ENCODE data around the gene GABRB3.

The GABRB3 gene

DNA sequence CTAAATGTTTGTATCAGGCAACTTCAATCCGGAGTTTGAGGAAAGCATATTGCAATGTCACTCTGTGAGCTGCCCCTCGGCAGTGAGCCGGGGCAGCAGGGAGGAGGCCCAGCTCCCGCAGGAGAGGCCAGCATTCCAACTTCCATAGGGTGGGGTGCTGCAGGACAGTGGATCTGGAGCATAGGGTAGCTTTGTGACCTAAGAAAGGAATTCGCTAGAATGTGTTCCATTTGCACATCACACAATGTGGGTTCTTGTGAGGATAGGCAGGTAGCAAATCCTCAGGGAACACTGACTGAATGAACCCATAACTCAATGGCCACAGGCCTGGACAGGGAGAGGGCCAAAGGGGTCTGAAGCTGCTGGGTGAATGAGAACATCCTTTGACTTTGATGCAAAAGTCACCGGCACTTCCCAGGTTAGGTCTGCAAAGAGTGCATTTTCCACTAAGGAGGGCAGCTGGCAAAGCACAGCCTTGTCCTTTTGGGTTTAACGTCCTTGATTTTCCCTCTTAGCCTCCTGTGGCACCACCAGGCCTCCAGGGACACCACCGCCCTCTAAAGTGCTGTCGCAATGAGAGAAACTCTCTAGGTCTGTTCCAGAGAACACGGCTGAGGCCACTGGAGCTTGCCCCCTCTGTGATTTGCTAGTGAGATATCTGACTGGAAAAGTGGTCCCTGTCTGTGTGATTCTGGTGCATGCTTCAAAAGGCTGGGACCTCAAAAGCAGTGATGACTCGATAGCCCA, 36.2 kb downstream of the GABRB3 start:
- ATAC-seq, result no peak

DNA sequence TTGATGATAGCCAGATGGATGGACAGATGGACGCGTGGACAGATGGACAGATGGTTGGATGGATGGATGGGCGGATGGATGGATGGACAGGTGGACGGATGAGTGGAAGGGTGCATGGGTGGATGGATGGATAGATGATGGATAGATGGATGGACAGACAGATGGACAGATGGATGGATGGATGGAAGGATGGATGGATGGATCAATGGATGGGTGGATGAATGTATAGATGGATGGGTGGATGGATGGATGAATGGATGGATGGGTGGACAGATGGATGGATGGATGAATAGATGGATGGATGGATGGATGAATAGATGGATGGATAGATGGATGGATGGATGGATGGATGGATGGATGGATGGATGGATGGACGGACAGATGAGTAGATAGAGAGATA, 40.9 kb downstream of the GABRB3 start:
- no peak for ATAC-seq
- TF ChIP-seq, protein P1, sequence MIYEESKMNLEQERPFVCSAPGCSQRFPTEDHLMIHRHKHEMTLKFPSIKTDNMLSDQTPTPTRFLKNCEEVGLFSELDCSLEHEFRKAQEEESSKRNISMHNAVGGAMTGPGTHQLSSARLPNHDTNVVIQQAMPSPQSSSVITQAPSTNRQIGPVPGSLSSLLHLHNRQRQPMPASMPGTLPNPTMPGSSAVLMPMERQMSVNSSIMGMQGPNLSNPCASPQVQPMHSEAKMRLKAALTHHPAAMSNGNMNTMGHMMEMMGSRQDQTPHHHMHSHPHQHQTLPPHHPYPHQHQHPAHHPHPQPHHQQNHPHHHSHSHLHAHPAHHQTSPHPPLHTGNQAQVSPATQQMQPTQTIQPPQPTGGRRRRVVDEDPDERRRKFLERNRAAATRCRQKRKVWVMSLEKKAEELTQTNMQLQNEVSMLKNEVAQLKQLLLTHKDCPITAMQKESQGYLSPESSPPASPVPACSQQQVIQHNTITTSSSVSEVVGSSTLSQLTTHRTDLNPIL (CRISPR knock-in tag; IDR thresholded peaks at IDR 0.05; ENCODE audit: low read depth), result no peak
- TF ChIP-seq TOX (CRISPR knock-in tag; IDR thresholded peaks at IDR 0.05; ENCODE audit: borderline replicate concordance) (no peak), BACH2 (CRISPR knock-in tag; IDR thresholded peaks at IDR 0.05; ENCODE audit: borderline replicate concordance) (no peak), CSDC2 (CRISPR knock-in tag; IDR thresholded peaks at IDR 0.05) (no peak), PPARA (CRISPR knock-in tag; IDR thresholded peaks at IDR 0.05; ENCODE audit: borderline replicate concordance) (no peak), ZNF565 (CRISPR knock-in tag; conservative IDR thresholded peaks at IDR 0.05; ENCODE audit: low read depth) (no peak), ARNTL (CRISPR knock-in tag; IDR thresholded peaks at IDR 0.05; ENCODE audit: borderline replicate concordance, low read depth) (no peak), ZNF70 (CRISPR knock-in tag; IDR thresholded peaks at IDR 0.05) (no peak), SNAI2 (CRISPR knock-in tag; IDR thresholded peaks at IDR 0.05) (no peak), OSR1 (CRISPR knock-in tag; IDR thresholded peaks at IDR 0.05) (no peak), ISL1 (CRISPR knock-in tag; IDR thresholded peaks at IDR 0.05) (no peak), ZFP3 (CRISPR knock-in tag; IDR thresholded peaks at IDR 0.05) (no peak), ZFP30 (CRISPR knock-in tag; IDR thresholded peaks at IDR 0.05) (no peak), ESRRG (CRISPR knock-in tag; IDR thresholded peaks at IDR 0.05) (no peak), RARB (CRISPR knock-in tag; IDR thresholded peaks at IDR 0.05) (no peak)
- TF ChIP-seq, protein P2, sequence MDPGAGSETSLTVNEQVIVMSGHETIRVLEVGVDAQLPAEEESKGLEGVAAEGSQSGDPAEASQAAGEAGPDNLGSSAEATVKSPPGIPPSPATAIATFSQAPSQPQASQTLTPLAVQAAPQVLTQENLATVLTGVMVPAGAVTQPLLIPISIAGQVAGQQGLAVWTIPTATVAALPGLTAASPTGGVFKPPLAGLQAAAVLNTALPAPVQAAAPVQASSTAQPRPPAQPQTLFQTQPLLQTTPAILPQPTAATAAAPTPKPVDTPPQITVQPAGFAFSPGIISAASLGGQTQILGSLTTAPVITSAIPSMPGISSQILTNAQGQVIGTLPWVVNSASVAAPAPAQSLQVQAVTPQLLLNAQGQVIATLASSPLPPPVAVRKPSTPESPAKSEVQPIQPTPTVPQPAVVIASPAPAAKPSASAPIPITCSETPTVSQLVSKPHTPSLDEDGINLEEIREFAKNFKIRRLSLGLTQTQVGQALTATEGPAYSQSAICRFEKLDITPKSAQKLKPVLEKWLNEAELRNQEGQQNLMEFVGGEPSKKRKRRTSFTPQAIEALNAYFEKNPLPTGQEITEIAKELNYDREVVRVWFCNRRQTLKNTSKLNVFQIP (CRISPR knock-in tag; IDR thresholded peaks at IDR 0.05; ENCODE audit: borderline replicate concordance, low read depth), result no peak
- TF ChIP-seq, protein P3, sequence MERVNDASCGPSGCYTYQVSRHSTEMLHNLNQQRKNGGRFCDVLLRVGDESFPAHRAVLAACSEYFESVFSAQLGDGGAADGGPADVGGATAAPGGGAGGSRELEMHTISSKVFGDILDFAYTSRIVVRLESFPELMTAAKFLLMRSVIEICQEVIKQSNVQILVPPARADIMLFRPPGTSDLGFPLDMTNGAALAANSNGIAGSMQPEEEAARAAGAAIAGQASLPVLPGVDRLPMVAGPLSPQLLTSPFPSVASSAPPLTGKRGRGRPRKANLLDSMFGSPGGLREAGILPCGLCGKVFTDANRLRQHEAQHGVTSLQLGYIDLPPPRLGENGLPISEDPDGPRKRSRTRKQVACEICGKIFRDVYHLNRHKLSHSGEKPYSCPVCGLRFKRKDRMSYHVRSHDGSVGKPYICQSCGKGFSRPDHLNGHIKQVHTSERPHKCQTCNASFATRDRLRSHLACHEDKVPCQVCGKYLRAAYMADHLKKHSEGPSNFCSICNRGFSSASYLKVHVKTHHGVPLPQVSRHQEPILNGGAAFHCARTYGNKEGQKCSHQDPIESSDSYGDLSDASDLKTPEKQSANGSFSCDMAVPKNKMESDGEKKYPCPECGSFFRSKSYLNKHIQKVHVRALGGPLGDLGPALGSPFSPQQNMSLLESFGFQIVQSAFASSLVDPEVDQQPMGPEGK (CRISPR knock-in tag; IDR thresholded peaks at IDR 0.05; ENCODE audit: borderline replicate concordance), result no peak

More for the DNA sequence above, 36.2 kb downstream of the GABRB3 start:
- TF ChIP-seq ZFP3 (CRISPR knock-in tag; IDR thresholded peaks at IDR 0.05) (no peak), ZNF70 (CRISPR knock-in tag; IDR thresholded peaks at IDR 0.05) (no peak), CSDC2 (CRISPR knock-in tag; IDR thresholded peaks at IDR 0.05) (no peak)

DNA sequence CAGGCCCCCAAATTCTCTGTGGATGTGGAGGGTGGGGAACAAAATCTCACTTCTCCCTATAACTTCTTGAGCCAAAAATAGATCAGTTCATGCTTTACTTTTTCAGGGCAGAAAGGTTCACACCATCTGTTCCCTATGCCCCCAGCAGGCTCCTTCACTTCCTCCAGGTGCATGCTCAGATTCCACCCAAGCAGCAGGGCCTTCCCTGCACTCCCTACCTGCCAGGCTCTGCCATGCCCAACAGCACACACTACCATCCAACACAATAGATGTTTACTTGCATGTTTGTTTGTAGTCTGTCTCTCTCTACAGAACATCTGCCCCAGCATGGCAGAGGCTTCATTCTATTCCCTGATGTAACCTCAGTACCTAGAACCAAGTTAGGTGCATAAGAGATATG, 43.3 kb downstream of the GABRB3 start:
- TF ChIP-seq PPARA (CRISPR knock-in tag; IDR thresholded peaks at IDR 0.05; ENCODE audit: borderline replicate concordance) (no peak), OSR1 (CRISPR knock-in tag; IDR thresholded peaks at IDR 0.05) (no peak), ZC3H10 (CRISPR knock-in tag; IDR thresholded peaks at IDR 0.05) (no peak), ESRRG (CRISPR knock-in tag; IDR thresholded peaks at IDR 0.05) (no peak), ZFP3 (CRISPR knock-in tag; IDR thresholded peaks at IDR 0.05) (no peak)
- TF ChIP-seq, protein P1 (CRISPR knock-in tag; IDR thresholded peaks at IDR 0.05; ENCODE audit: low read depth), result no peak

DNA sequence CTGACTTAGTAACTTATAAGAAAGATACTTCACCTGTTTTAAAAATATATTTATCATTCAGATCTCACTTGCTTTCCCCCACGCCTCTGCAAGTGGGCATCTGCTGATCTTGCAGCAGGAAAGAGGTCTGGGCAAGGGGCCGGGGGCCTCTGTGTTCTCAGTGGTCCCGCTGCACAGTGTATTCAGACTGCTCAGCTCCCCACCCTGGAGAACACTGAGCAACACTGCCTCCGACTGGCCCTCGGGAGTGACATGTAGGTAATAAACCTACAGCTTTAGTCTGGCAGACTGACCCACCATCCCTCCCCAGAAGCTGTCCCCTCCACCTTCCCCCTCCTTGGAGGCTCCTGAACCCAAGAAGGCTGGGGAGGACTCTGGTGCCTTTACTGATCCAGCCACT, 43.8 kb downstream of the GABRB3 start:
- TF ChIP-seq ZNF565 (CRISPR knock-in tag; conservative IDR thresholded peaks at IDR 0.05; ENCODE audit: low read depth) (no peak), OSR1 (CRISPR knock-in tag; IDR thresholded peaks at IDR 0.05) (no peak), CSDC2 (CRISPR knock-in tag; IDR thresholded peaks at IDR 0.05) (no peak), BACH2 (CRISPR knock-in tag; IDR thresholded peaks at IDR 0.05; ENCODE audit: borderline replicate concordance) (no peak), ESRRG (CRISPR knock-in tag; IDR thresholded peaks at IDR 0.05) (no peak)
- TF ChIP-seq, protein P3 (CRISPR knock-in tag; IDR thresholded peaks at IDR 0.05; ENCODE audit: borderline replicate concordance), result no peak
- TF ChIP-seq, protein P4, sequence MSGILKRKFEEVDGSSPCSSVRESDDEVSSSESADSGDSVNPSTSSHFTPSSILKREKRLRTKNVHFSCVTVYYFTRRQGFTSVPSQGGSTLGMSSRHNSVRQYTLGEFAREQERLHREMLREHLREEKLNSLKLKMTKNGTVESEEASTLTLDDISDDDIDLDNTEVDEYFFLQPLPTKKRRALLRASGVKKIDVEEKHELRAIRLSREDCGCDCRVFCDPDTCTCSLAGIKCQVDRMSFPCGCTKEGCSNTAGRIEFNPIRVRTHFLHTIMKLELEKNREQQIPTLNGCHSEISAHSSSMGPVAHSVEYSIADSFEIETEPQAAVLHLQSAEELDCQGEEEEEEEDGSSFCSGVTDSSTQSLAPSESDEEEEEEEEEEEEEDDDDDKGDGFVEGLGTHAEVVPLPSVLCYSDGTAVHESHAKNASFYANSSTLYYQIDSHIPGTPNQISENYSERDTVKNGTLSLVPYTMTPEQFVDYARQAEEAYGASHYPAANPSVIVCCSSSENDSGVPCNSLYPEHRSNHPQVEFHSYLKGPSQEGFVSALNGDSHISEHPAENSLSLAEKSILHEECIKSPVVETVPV (CRISPR knock-in tag; IDR thresholded peaks at IDR 0.05), result no peak
- no peak for ATAC-seq

More for the DNA sequence above, 43.3 kb downstream of the GABRB3 start:
- ATAC-seq, result no peak

Data from SK-N-SH treated with all-trans-retinoic acid at 6 μM for 48 hours (cell line).